Tibial artery (tissue), 4 donors: Measurements from ENCODE around the gene ADAMTS14.

Experiments used
- DNase-seq, 2 donors: peaks; one replicate each; pipeline ENCODE4 v3.0.0-alpha.2; 2019
- H3K27ac ChIP-seq, 2 donors: fragments of 200-600 bp; sonication (generic) in 1 of 2; 1 replicate in 1 of 2; 2 replicates in 1 of 2; pipeline ENCODE4 v1.5.1; 2018 to 2019; ENCODE audit warnings: mild to moderate bottlenecking in 1 of 2
- H3K27me3 ChIP-seq, 2 donors: fragments of 200-600 bp; sonication (generic) in 1 of 2; one replicate each; pipeline versions ENCODE4 v1.5.1 to v1.6.0; 2016 to 2019
- H3K36me3 ChIP-seq, 3 donors: fragments of 200-600 bp; sonication (generic) in 2 of 3; one replicate each; pipeline ENCODE4 v1.5.1; 2016 to 2019; ENCODE audit warnings: mild to moderate bottlenecking in 2 of 3
- H3K4me1 ChIP-seq, 4 donors: fragments of 200-600 bp; sonication (generic) in 2 of 4; 1 replicate in 3 of 4; 2 replicates in 1 of 4; pipeline ENCODE4 v1.5.1; 2016 to 2019
- H3K4me3 ChIP-seq, 2 donors: fragments of 200-600 bp; sonication (generic) in 1 of 2; 1 replicate in 1 of 2; 2 replicates in 1 of 2; pipeline ENCODE4 v1.5.1; 2018 to 2019; ENCODE audit warnings: mild to moderate bottlenecking in 2 of 2
- H3K9me3 ChIP-seq, 3 donors: fragments of 200-600 bp; sonication (generic) in 1 of 3; one replicate each; pipeline ENCODE4 v1.5.1; 2016 to 2019
- intact Hi-C: fragments of 100-400 bp; cut with DNase I; formaldehyde crosslinking; loops from one replicate; pipeline ENCODE4 v1.15.0; 2023; ENCODE audit warnings: low total_unique reads
- TF ChIP-seq, protein P1 (sequence below), 2 experiments: fragments of 200-600 bp in 1 of 2; fragments of 450-650 bp in 1 of 2; IDR thresholded peaks; one replicate each; pipeline ENCODE4 v1.5.1; 2017 to 2019; ENCODE audit warnings: antibody characterized with exemption in 2 of 2, mild to moderate bottlenecking in 1 of 2, moderate library complexity in 1 of 2

The ADAMTS14 gene

DNA sequence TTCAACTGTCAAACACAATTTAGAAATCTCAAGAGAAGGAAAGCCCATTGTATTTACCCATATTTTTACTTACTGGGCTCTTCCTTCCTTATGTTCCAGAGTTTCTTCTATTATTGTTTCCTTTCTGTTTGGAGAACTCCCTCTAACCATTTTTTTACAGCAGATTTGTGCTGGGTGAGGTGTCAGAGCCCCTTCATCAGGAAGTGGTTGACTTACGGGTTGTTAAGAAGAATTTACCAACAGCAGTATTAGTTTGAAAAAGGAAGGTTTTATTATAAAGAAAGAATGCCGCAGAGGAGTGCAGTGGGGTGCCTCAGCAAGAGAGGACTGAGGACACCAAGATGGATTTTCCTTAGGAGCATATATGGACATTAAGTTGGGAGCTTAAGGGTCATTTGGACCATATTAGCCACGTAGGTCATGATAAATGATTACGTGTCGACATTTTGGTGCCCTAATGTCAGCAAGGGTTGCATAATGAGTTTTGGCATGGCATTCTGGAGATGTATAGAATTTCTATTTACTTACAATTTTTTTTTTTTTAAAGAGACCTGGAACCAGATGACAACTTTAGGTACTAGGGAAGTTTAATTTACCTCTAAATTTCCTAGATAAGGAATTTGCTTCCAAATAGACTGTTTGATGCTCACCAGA is 119.2 kb downstream of the ADAMTS14 start:
- no peak overlapping the region for H3K4me3 ChIP-seq
- no peak for DNase-seq
- no peaks in the 10 kb centered on the region for H3K36me3 ChIP-seq
- H3K4me1 ChIP-seq: no peaks in the 10 kb centered on the region
- H3K27me3 ChIP-seq: no peaks in the 10 kb centered on the region
- intact Hi-C loops: no loop called here
- H3K27ac ChIP-seq: no peak overlapping the region
- TF ChIP-seq, protein P1, sequence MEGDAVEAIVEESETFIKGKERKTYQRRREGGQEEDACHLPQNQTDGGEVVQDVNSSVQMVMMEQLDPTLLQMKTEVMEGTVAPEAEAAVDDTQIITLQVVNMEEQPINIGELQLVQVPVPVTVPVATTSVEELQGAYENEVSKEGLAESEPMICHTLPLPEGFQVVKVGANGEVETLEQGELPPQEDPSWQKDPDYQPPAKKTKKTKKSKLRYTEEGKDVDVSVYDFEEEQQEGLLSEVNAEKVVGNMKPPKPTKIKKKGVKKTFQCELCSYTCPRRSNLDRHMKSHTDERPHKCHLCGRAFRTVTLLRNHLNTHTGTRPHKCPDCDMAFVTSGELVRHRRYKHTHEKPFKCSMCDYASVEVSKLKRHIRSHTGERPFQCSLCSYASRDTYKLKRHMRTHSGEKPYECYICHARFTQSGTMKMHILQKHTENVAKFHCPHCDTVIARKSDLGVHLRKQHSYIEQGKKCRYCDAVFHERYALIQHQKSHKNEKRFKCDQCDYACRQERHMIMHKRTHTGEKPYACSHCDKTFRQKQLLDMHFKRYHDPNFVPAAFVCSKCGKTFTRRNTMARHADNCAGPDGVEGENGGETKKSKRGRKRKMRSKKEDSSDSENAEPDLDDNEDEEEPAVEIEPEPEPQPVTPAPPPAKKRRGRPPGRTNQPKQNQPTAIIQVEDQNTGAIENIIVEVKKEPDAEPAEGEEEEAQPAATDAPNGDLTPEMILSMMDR (IDR thresholded peaks at IDR 0.05): no peak
- H3K9me3 ChIP-seq: no peaks in the 10 kb centered on the region

DNA sequence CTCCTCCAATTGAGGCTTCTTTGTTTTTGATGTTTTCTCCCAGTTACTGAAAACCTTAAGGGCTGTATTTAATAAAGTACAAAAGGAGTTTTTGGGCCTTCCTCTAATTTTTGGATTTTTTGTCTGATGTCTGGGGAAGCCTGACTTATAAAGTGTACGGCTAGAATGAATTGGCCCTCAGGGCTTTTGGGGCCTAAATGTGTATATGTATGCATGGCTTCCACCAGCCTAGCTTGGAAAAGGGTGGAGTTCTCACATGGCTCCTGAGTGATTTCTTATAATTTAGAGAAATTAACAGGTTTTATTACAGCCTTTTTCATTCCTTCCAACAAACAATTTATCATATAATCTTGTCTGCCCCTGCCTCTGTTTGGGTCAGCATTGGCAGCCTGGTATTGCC is 123.3 kb downstream of the ADAMTS14 start:
- no peaks in the 10 kb centered on the region for H3K9me3 ChIP-seq
- intact Hi-C loops: no loop called here
- no peak overlapping the region for H3K27ac ChIP-seq
- peaks cover 0 to 16% of the 10 kb centered on the region in 2 donors for H3K27me3 ChIP-seq
- DNase-seq: no peak
- TF ChIP-seq, protein P1 (IDR thresholded peaks at IDR 0.05): no peak
- no peaks in the 10 kb centered on the region for H3K36me3 ChIP-seq
- no peaks in the 10 kb centered on the region for H3K4me1 ChIP-seq
- H3K4me3 ChIP-seq: no peak overlapping the region

DNA sequence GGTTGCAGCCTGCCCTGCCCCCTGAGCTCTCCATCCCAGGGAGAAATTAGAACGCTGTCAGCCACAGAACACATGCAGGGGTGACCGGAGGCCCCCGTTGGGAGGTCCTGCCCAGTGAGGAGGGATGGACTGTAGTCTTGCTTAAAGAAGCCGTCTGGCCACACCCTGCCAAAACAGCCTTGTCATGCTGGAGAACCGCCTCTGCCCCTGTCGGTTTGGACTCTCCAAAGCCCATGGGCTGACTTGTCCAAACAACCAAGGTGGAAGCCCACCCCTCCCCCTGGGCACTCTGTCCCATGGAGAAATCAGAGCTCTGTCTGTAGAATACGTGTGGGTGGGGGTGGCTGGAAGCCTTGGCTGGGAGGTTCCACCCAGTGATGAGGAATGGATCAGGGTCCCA is 125.5 kb downstream of the ADAMTS14 start:
- no peaks in the 10 kb centered on the region for H3K9me3 ChIP-seq
- H3K4me3 ChIP-seq: no peak overlapping the region
- H3K36me3 ChIP-seq: no peaks in the 10 kb centered on the region
- no peak overlapping the region for H3K27ac ChIP-seq
- DNase-seq: no peak
- H3K4me1 ChIP-seq: no peaks in the 10 kb centered on the region
- TF ChIP-seq, protein P1 (IDR thresholded peaks at IDR 0.05): no peak
- H3K27me3 ChIP-seq: peaks cover 0 to 16% of the 10 kb centered on the region in 2 donors
- intact Hi-C loops: no loop called here

DNA sequence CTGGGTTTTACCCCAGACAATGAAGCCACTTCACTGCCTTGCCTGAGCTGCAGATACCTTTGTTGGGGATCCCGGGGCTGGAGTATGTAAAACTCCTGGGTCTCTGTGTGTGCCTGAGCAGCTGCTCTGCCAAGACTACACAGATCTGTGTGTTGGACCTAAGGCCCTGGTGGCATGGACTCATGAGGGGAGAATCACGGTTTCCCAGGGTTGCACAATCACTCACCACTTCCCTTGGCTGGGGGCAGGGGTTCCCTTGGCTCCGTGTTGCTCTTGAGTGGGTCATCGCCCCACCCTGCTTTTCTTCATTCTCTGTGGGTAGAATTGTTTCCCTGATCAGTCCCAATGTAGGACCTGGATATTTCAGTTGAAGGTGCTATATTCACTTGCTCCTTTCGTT is 126.8 kb downstream of the ADAMTS14 start:
- Histone ChIP-seq H3K27me3 (peaks cover 0 to 16% of the 10 kb centered on the region in 2 donors), H3K4me1 (no peaks in the 10 kb centered on the region), H3K36me3 (no peaks in the 10 kb centered on the region), H3K9me3 (no peaks in the 10 kb centered on the region), H3K27ac (no peak overlapping the region), H3K4me3 (no peak overlapping the region)
- intact Hi-C loops: no loop called here
- TF ChIP-seq, protein P1 (IDR thresholded peaks at IDR 0.05): no peak
- no peak for DNase-seq

DNA sequence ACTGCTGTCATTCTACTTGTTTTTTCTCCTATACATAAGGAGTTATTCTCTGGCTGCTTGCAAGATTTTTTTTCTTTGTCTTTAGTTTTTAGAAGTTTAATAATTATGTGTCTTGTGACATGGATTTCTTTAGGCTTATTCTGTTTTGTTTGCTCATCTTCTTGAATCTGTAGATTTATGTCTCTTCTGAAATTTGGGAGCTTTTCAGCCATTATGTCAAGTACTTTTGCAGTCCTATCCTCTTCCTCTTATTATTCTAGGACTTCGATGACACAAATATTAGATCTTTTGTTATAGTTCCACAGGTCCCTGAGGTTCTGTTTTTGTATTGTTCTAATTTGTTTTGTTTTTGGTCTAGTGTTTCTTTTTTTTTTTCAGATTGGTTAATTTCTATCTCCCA is 129.5 kb downstream of the ADAMTS14 start:
- Histone ChIP-seq H3K4me3 (no peak overlapping the region), H3K36me3 (no peaks in the 10 kb centered on the region), H3K9me3 (no peaks in the 10 kb centered on the region), H3K27me3 (peaks cover 0 to 16% of the 10 kb centered on the region in 2 donors), H3K27ac (no peak overlapping the region), H3K4me1 (no peaks in the 10 kb centered on the region)
- intact Hi-C loops: no loop called here
- DNase-seq: no peak
- TF ChIP-seq, protein P1 (IDR thresholded peaks at IDR 0.05): no peak
